Neural crest cell (in vitro differentiated cells): ENCODE data around the gene DNAH9. TPM values are rescaled to one million over a fixed set of nuclear protein-coding genes. Genes with fewer than 3 reads are reported as not detected.

Experiments
- DNase-seq: peaks from one replicate; pipeline ENCODE4 v3.0.0; 2021; ENCODE audit warnings: low read depth, mixed read lengths, low spot score
- H3K27ac Mint-ChIP-seq: one replicate; pipeline ENCODE4 v1.8.0; 2021; ENCODE audit warnings: mild to moderate bottlenecking, mixed read lengths; ENCODE audit not compliant: unreplicated experiment
- H3K27me3 Mint-ChIP-seq: 2 replicates; pipeline ENCODE4 v1.8.0; 2021; ENCODE audit warnings: low read depth, mild to moderate bottlenecking, mixed read lengths
- H3K36me3 Mint-ChIP-seq: 2 replicates; pipeline ENCODE4 v1.8.0; 2021; ENCODE audit warnings: low read depth, mild to moderate bottlenecking, mixed read lengths
- H3K4me1 Mint-ChIP-seq: 2 replicates; pipeline ENCODE4 v1.8.0; 2021; ENCODE audit warnings: mixed read lengths
- H3K4me3 Mint-ChIP-seq: one replicate; pipeline ENCODE4 v1.8.0; 2021; ENCODE audit warnings: mild to moderate bottlenecking, mixed read lengths
- H3K9me3 Mint-ChIP-seq: 2 replicates; pipeline ENCODE4 v1.8.0; 2021; ENCODE audit warnings: mixed read lengths
- CTCF ChIP-seq: fragments of 200-600 bp; sonication (generic); conservative IDR thresholded peaks from 2 replicates; pipeline ENCODE4 v1.5.0; 2021; ENCODE audit warnings: antibody characterized with exemption, mild to moderate bottlenecking
- total RNA-seq: library from RNA; stranded (reverse); gene quantifications from 2 replicates; pipeline ENCODE4 v1.2.1, GENCODE V29; 2021

DNAH9 gene
- total RNA-seq, 1 donor from 2014 or later = 18.6 TPM

GRCh38 chr17:11825572-11826209 is 227.4 kb downstream of the DNAH9 start:
- Mint-ChIP-seq H3K36me3 (peaks cover 17% of the 10 kb centered on the region), H3K9me3 (peaks cover 20% of the 10 kb centered on the region), H3K27me3 (no peaks in the 10 kb centered on the region), H3K4me1 (peaks cover 34% of the 10 kb centered on the region), H3K27ac (no peak overlapping the region), H3K4me3 (no peak overlapping the region)
- DNase-seq = no peak
- TF ChIP-seq CTCF = no peak

GRCh38 chr17:11832401-11833137 is 234.3 kb downstream of the DNAH9 start:
- Mint-ChIP-seq H3K27ac (peak overlapping the region; percentile 14), H3K4me3 (no peak overlapping the region), H3K36me3 (peaks cover 12% of the 10 kb centered on the region), H3K4me1 (peaks cover 24% of the 10 kb centered on the region), H3K27me3 (no peaks in the 10 kb centered on the region), H3K9me3 (peaks cover 20% of the 10 kb centered on the region)
- DNase-seq = no peak
- no peak for TF ChIP-seq CTCF

GRCh38 chr17:11836508-11836907 is 238.2 kb downstream of the DNAH9 start:
- TF ChIP-seq CTCF = no peak
- H3K4me1 Mint-ChIP-seq = peaks cover 28% of the 10 kb centered on the region
- H3K27me3 Mint-ChIP-seq = no peaks in the 10 kb centered on the region
- H3K9me3 Mint-ChIP-seq = peaks cover 3% of the 10 kb centered on the region
- DNase-seq = no peak
- H3K4me3 Mint-ChIP-seq = no peak overlapping the region
- no peak overlapping the region for H3K27ac Mint-ChIP-seq
- H3K36me3 Mint-ChIP-seq = peaks cover 5% of the 10 kb centered on the region

GRCh38 chr17:11840052-11840451 is 241.8 kb downstream of the DNAH9 start:
- Mint-ChIP-seq H3K27ac (no peak overlapping the region), H3K36me3 (peaks cover 2% of the 10 kb centered on the region), H3K9me3 (no peaks in the 10 kb centered on the region), H3K4me3 (no peak overlapping the region), H3K4me1 (peaks cover 4% of the 10 kb centered on the region), H3K27me3 (no peaks in the 10 kb centered on the region)
- DNase-seq = no peak
- no peak for TF ChIP-seq CTCF

GRCh38 chr17:11840831-11841230 is 242.6 kb downstream of the DNAH9 start:
- Mint-ChIP-seq H3K4me1 (peaks cover 4% of the 10 kb centered on the region), H3K36me3 (peaks cover 2% of the 10 kb centered on the region), H3K27me3 (no peaks in the 10 kb centered on the region), H3K9me3 (no peaks in the 10 kb centered on the region), H3K4me3 (no peak overlapping the region), H3K27ac (no peak overlapping the region)
- DNase-seq = no peak
- TF ChIP-seq CTCF = no peak
